Mammary microvascular endothelial cell (primary cell): ENCODE results near the gene COX7B2. TPM values are rescaled to one million over a fixed set of nuclear protein-coding genes. Genes with fewer than 3 reads are reported as not detected.

Source experiments
- total RNA-seq: library from RNA; depleted of rRNA; stranded (reverse); fragments of >200 nt; gene quantifications from 2 replicates; pipeline ENCODE4 v1.2.3, GENCODE V29; 2015

The COX7B2 gene
- not detected in 2 replicates for total RNA-seq

DNA sequence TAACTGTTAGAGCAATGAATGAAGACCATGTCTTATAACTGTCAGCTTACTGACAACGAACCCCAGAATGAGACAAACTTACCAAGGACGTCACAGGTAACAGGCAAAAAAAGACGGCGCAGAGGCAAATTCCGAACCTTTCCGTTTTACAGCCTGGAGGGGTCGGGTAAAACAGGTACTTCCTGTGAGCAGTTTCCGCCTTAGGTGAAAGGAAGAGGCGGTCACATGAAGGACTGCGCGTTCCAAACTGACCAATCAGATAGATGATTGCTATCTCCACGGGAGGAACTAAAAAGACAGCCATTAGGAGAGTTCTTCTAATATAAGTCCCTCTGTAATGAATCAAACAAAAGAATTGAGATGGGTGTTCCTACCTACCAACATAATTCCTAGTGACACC lies at the start of gene COX7B2:
TSS of gene COX7B2 (minus strand) at position 168 of the 400 bp plus-strand sequence. CDS start 174,053 bp downstream, outside the sequence.

Other genes starting within 250 kb of the COX7B2 start
- gene GABRA4, start 84.3 kb upstream of the COX7B2 start, total RNA-seq = not detected in 2 replicates
- gene GABRB1, start 122.3 kb upstream of the COX7B2 start, total RNA-seq = not detected in 2 replicates